ENCODE results near the gene ABHD12B. TPM values are rescaled to one million over a fixed set of nuclear protein-coding genes. Genes with fewer than 3 reads are reported as not detected.

Gene ABHD12B
- total RNA-seq, 1 donor from 2014 or later, result not detected

GRCh38 chr14:50839691-50840090 lies 32.2 kb upstream of the ABHD12B start:
- no peaks in the 10 kb centered on the region for H3K27me3 Mint-ChIP-seq (ENCODE audit: insufficient read depth, low read depth)
- H4K20me1 ChIP-seq (ENCODE audit: low read depth), result no peaks in the 10 kb centered on the region

GRCh38 chr14:50844391-50844790 lies 27.5 kb upstream of the ABHD12B start:
- Histone ChIP-seq H3K4me2 (no peak overlapping the region), H3K9me3 (ENCODE audit: low read depth) (no peaks in the 10 kb centered on the region), H3K27me3 (peaks cover 3% of the 10 kb centered on the region), H3K27ac (no peak overlapping the region), H4K20me1 (ENCODE audit: low read depth) (no peaks in the 10 kb centered on the region), H2AFZ (replicated peaks) (no peak overlapping the region), H3K36me3 (no peaks in the 10 kb centered on the region), H3F3A (ENCODE audit: low read depth) (peaks cover 15% of the 10 kb centered on the region), H3K4me3 (no peak overlapping the region), H3K4me1 (peaks cover 14% of the 10 kb centered on the region), H3K9ac (no peak overlapping the region), H3K79me2 (ENCODE audit: low read depth) (no peaks in the 10 kb centered on the region)
- H3K9me3 Mint-ChIP-seq, result no peaks in the 10 kb centered on the region
- H3K4me1 Mint-ChIP-seq, result peaks cover 11% of the 10 kb centered on the region
- H3K27me3 Mint-ChIP-seq (ENCODE audit: insufficient read depth, low read depth), result no peaks in the 10 kb centered on the region
- H3K4me3 Mint-ChIP-seq, result no peak overlapping the region
- H3K36me3 Mint-ChIP-seq, result no peaks in the 10 kb centered on the region
- DNase-seq (ENCODE audit: low spot score), result no peak
- no peak for TF ChIP-seq EZH2 (IDR thresholded peaks at IDR 0.05)
- no peak overlapping the region for H3K27ac Mint-ChIP-seq

More at GRCh38 chr14:50839691-50840090, 32.2 kb upstream of the ABHD12B start:
- no peak overlapping the region for H3K9ac ChIP-seq
- no peaks in the 10 kb centered on the region for H3K36me3 ChIP-seq
- peaks cover 21% of the 10 kb centered on the region for H3K4me1 Mint-ChIP-seq
- no peak overlapping the region for H2AFZ ChIP-seq (replicated peaks)
- H3K27me3 ChIP-seq, result peaks cover 7% of the 10 kb centered on the region
- no peak overlapping the region for H3K27ac Mint-ChIP-seq
- H3F3A ChIP-seq (ENCODE audit: low read depth), result peaks cover 15% of the 10 kb centered on the region
- no peaks in the 10 kb centered on the region for H3K36me3 Mint-ChIP-seq
- no peak overlapping the region for H3K4me3 Mint-ChIP-seq
- H3K4me2 ChIP-seq, result peak overlapping the region; percentile 23
- H3K9me3 ChIP-seq (ENCODE audit: low read depth), result no peaks in the 10 kb centered on the region
- no peaks in the 10 kb centered on the region for H3K9me3 Mint-ChIP-seq
- no peaks in the 10 kb centered on the region for H3K79me2 ChIP-seq (ENCODE audit: low read depth)
- no peak overlapping the region for H3K4me3 ChIP-seq
- peaks cover 14% of the 10 kb centered on the region for H3K4me1 ChIP-seq
- DNase-seq (ENCODE audit: low spot score), result no peak
- H3K27ac ChIP-seq, result no peak overlapping the region
- TF ChIP-seq EZH2 (IDR thresholded peaks at IDR 0.05), result no peak
- no peak for TF ChIP-seq CTCF (IDR thresholded peaks at IDR 0.05)
- no peak for TF ChIP-seq EZH2phosphoT487 (IDR thresholded peaks at IDR 0.05)

GRCh38 chr14:50845166-50845565 lies 26.7 kb upstream of the ABHD12B start:
- Histone ChIP-seq H3K27me3 (peaks cover 3% of the 10 kb centered on the region), H3K4me1 (peaks cover 9% of the 10 kb centered on the region), H3F3A (ENCODE audit: low read depth) (peaks cover 10% of the 10 kb centered on the region), H3K36me3 (no peaks in the 10 kb centered on the region), H3K9me3 (ENCODE audit: low read depth) (no peaks in the 10 kb centered on the region), H3K4me3 (no peak overlapping the region), H2AFZ (replicated peaks) (no peak overlapping the region), H3K79me2 (ENCODE audit: low read depth) (no peaks in the 10 kb centered on the region), H3K9ac (no peak overlapping the region), H3K4me2 (no peak overlapping the region), H4K20me1 (ENCODE audit: low read depth) (no peaks in the 10 kb centered on the region), H3K27ac (no peak overlapping the region)
- Mint-ChIP-seq H3K4me1 (peaks cover 6% of the 10 kb centered on the region), H3K36me3 (no peaks in the 10 kb centered on the region), H3K27me3 (ENCODE audit: insufficient read depth, low read depth) (no peaks in the 10 kb centered on the region), H3K4me3 (peak overlapping the region; percentile 4), H3K9me3 (no peaks in the 10 kb centered on the region), H3K27ac (no peak overlapping the region)
- DNase-seq (ENCODE audit: low spot score), result no peak
- no peak for TF ChIP-seq CTCF (IDR thresholded peaks at IDR 0.05)
- TF ChIP-seq EZH2 (IDR thresholded peaks at IDR 0.05), result no peak
- no peak for TF ChIP-seq EZH2phosphoT487 (IDR thresholded peaks at IDR 0.05)

- H3K36me3 Mint-ChIP-seq, result no peaks in the 10 kb centered on the region
- no peak overlapping the region for H3K4me3 Mint-ChIP-seq
- Histone ChIP-seq H3K79me2 (ENCODE audit: low read depth) (no peaks in the 10 kb centered on the region), H3K4me2 (no peak overlapping the region), H3K9me3 (ENCODE audit: low read depth) (no peaks in the 10 kb centered on the region), H3K36me3 (no peaks in the 10 kb centered on the region), H4K20me1 (ENCODE audit: low read depth) (no peaks in the 10 kb centered on the region), H3K27ac (no peak overlapping the region), H2AFZ (replicated peaks) (no peak overlapping the region), H3K27me3 (peaks cover 3% of the 10 kb centered on the region), H3K4me3 (no peak overlapping the region), H3K9ac (no peak overlapping the region), H3K4me1 (no peaks in the 10 kb centered on the region), H3F3A (ENCODE audit: low read depth) (no peaks in the 10 kb centered on the region)
- H3K4me1 Mint-ChIP-seq, result no peaks in the 10 kb centered on the region
- H3K9me3 Mint-ChIP-seq, result no peaks in the 10 kb centered on the region
- no peak overlapping the region for H3K27ac Mint-ChIP-seq
- H3K27me3 Mint-ChIP-seq (ENCODE audit: insufficient read depth, low read depth), result no peaks in the 10 kb centered on the region
- TF ChIP-seq CTCF (IDR thresholded peaks at IDR 0.05) (no peak), EZH2 (IDR thresholded peaks at IDR 0.05) (no peak), EZH2phosphoT487 (IDR thresholded peaks at IDR 0.05) (no peak)
- no peak for DNase-seq (ENCODE audit: low spot score)
These were observed 25.5 kb upstream of the ABHD12B start for GRCh38 chr14:50846226-50846880.

Measured in neural progenitor cell (in vitro differentiated cells).